Stomach (tissue), 9 donors: Measurements from ENCODE around the gene FOXA1. TPM values are rescaled to one million over a fixed set of nuclear protein-coding genes. Genes with fewer than 3 reads are reported as not detected.
A peak's percentile ranks its signal among the peaks of the same experiment; 100 is the strongest.

Experiments
- DNase-seq, 2 donors: peaks; one replicate each; pipeline versions ENCODE4 v3.0.0 to v3.0.0-alpha.2; 2013 to 2019
- H3K27ac ChIP-seq, 5 donors: fragments of 200-600 bp in 4 of 5; sonication (generic) in 4 of 5; one replicate each; pipeline ENCODE4 v1.5.1; 2013 to 2019; ENCODE audit warnings: mild to moderate bottlenecking in 1 of 5, moderate library complexity in 1 of 5
- H3K27me3 ChIP-seq, 3 donors: fragments of 200-600 bp; sonication (generic); one replicate each; pipeline ENCODE4 v1.5.1; 2017 to 2019; ENCODE audit warnings: mixed run types in 1 of 3
- H3K36me3 ChIP-seq, 4 donors: fragments of 200-600 bp; sonication (generic); 1 replicate in 3 of 4; 2 replicates in 1 of 4; pipeline ENCODE4 v1.5.1; 2016 to 2019
- H3K4me1 ChIP-seq, 4 donors: fragments of 200-600 bp; sonication (generic); one replicate each; pipeline ENCODE4 v1.5.1; 2016 to 2019
- H3K4me3 ChIP-seq, 4 donors: fragments of 200-600 bp; sonication (generic) in 3 of 4; one replicate each; pipeline ENCODE4 v1.5.1; 2016 to 2019; ENCODE audit warnings: mild to moderate bottlenecking in 1 of 4
- H3K9me3 ChIP-seq, 4 donors: fragments of 200-600 bp; sonication (generic); one replicate each; pipeline ENCODE4 v1.5.1; 2016 to 2019
- EP300 ChIP-seq: sonication (generic); formaldehyde crosslinking; IDR thresholded peaks from one replicate; pipeline ENCODE4 v1.6.1; 2017; ENCODE audit warnings: antibody characterized with exemption
- POLR2A ChIP-seq, 4 donors: fragments of 450-650 bp; IDR thresholded peaks; one replicate each; pipeline ENCODE4 v1.6.1; 2016; ENCODE audit warnings: antibody characterized with exemption in 4 of 4, control low read depth in 2 of 4, mild to moderate bottlenecking in 1 of 4, moderate library complexity in 1 of 4
- POLR2AphosphoS5 ChIP-seq, 3 donors: sonication (generic); formaldehyde crosslinking; IDR thresholded peaks; one replicate each; pipeline ENCODE4 v1.6.1; 2016; ENCODE audit warnings: antibody characterized with exemption in 3 of 3
- WGBS, 5 donors: extraction: QIAGEN DNeasy Blood & Tissue Kit in 3 of 5; methylation state at CpG; one replicate each; pipeline versions ENCODE4 v1.1.5 to v1.1.7; 2013 to 2018; 5-methylcytosine and 5-hydroxymethylcytosine counted together
- intact Hi-C: fragments of 100-400 bp; cut with DNase I; formaldehyde crosslinking; loops from one replicate; pipeline ENCODE4 v1.15.1; 2023; ENCODE audit warnings: low total_unique reads
- polyA plus RNA-seq, 3 donors: library from polyadenylated mRNA; stranded (reverse); fragments of 200-250 nt; gene quantifications; one replicate each; pipeline ENCODE4 v1.2.3, GENCODE V29; 2013
- total RNA-seq, 5 donors: library from RNA; depleted of rRNA; stranded (reverse); fragments of >200 nt; gene quantifications; one replicate each; pipeline versions ENCODE4 v1.1.0 to v1.2.3, GENCODE V29; 2014 to 2016
- TF ChIP-seq, protein P1 (sequence below), 7 experiments: fragments of 450-650 bp in 4 of 7; fragments of 200-600 bp in 3 of 7; sonication (generic) in 3 of 7; IDR thresholded peaks; one replicate each; pipeline ENCODE4 v1.5.1; 2016 to 2019; ENCODE audit warnings: antibody characterized with exemption in 7 of 7, control low read depth in 2 of 7, mild to moderate bottlenecking in 1 of 7
- donor health status: healthy with polysubstance abuse.
- donor health status: Bipolar disorder and iron deficiency.
- donor health status: healthy.

The FOXA1 gene
- total and polyA plus RNA-seq, 8 donors, result 0.58 to 147 (median 26.9) TPM

DNA sequence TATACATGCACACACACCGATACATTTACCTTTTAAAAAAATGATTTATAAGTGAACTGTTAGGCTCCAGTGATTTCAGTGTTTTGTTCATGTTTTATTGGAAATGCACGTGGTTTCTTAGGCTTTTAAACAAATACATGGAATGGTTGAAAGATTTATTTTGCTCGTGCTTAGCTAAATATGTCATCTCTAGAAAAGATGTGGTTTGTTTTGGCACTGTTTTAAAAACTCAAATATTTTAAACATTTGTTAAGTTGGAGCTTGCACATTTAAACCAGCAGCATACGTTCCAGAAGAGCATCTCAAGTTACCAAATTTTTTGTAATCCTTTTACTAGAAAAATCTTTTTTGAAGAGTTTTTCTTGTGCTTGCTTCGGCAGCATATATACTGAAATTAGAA lies 44.5 kb downstream of the FOXA1 start:
- WGBS, 5 donors, result 36 to 42% (median 41%) methylated on average over 5 of the region's 5 CpGs
- Histone ChIP-seq H3K4me1 (peaks cover 0 to 18% (median 6%) of the 10 kb centered on the region in 4 donors), H3K4me3 (no peak overlapping the region), H3K27me3 (no peaks in the 10 kb centered on the region), H3K36me3 (no peaks in the 10 kb centered on the region), H3K9me3 (peaks cover 0 to 13% (median 0%) of the 10 kb centered on the region in 4 donors), H3K27ac (no peak overlapping the region)
- intact Hi-C loops, result no loop called here
- no peak for DNase-seq
- TF ChIP-seq EP300, result no peak
- TF ChIP-seq, protein P1, sequence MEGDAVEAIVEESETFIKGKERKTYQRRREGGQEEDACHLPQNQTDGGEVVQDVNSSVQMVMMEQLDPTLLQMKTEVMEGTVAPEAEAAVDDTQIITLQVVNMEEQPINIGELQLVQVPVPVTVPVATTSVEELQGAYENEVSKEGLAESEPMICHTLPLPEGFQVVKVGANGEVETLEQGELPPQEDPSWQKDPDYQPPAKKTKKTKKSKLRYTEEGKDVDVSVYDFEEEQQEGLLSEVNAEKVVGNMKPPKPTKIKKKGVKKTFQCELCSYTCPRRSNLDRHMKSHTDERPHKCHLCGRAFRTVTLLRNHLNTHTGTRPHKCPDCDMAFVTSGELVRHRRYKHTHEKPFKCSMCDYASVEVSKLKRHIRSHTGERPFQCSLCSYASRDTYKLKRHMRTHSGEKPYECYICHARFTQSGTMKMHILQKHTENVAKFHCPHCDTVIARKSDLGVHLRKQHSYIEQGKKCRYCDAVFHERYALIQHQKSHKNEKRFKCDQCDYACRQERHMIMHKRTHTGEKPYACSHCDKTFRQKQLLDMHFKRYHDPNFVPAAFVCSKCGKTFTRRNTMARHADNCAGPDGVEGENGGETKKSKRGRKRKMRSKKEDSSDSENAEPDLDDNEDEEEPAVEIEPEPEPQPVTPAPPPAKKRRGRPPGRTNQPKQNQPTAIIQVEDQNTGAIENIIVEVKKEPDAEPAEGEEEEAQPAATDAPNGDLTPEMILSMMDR (IDR thresholded peaks at IDR 0.05), result no peak
- no peak for TF ChIP-seq POLR2A (IDR thresholded peaks at IDR 0.05)
- no peak for TF ChIP-seq POLR2AphosphoS5 (IDR thresholded peaks at IDR 0.05)

DNA sequence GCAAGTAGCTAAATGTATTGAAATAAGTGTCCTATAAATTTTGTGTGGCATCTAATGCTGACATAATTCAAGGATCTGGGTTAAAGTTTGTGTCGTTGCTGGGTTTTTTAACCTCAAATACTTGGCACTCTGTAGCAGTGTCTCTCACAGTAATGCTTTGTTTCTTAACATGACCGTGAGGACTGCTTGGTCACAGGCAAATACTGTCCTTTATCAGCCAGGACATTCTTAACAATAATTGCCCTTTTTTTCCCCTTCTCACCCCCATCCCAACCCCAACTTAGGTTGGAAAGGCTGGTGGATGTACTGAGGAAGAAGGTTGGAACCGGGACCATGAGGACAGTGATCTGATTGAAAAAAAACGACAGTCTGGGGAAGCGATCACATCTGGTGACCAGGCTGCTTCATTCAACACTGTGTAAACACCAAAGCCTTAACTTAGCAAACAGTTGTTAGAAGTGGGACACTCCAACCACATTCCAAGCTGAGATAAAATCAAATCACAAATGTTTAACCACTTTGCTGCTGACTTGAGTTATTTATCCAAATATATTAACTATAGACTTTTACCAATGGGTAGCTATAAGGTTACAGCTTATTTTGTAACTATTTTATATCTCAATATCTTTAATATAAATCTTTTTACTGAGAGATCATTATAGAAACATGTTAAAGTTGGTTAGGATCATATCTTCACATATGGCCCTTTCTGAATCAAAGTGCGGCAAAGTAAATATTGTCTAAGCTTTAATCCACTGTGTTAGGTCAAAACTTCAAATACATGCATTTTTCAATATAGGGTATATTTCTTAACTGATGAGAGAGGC lies 48.2 kb downstream of the FOXA1 start:
- Histone ChIP-seq H3K4me1 (peaks cover 0 to 18% (median 6%) of the 10 kb centered on the region in 4 donors), H3K27me3 (no peaks in the 10 kb centered on the region), H3K36me3 (no peaks in the 10 kb centered on the region), H3K9me3 (no peaks in the 10 kb centered on the region), H3K27ac (peak overlapping the region in 1 of 5 donors; percentile 22), H3K4me3 (no peak overlapping the region)
- DNase-seq, result peak in 1 of 2 donors; percentile 50
- WGBS, 5 donors, result 16 to 36% (median 25%) methylated on average over 6 of the region's 6 CpGs
- intact Hi-C loops, result no loop called here
- no peak for TF ChIP-seq EP300
- TF ChIP-seq POLR2A (IDR thresholded peaks at IDR 0.05), result no peak
- no peak for TF ChIP-seq POLR2AphosphoS5 (IDR thresholded peaks at IDR 0.05)
- TF ChIP-seq, protein P1 (IDR thresholded peaks at IDR 0.05), result no peak

DNA sequence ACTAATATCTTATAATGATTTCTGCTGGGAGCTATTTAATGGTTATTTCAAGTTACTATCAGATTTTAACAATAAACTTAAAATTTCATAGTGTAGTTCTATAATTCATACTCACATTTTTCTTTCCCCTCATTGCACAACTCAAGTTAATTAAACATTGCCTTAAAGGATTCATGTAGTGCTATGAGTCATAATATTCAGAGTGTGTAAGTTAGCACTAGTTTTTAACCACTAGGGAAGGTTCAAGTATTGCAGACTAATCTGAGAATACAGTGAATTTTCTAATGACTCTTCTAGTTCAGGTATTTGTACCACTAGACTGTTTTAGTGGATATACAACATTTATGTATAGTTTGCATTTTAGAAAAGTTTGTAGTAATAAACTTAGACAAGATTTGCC lies 49.9 kb downstream of the FOXA1 start:
- Histone ChIP-seq H3K27ac (no peak overlapping the region), H3K36me3 (no peaks in the 10 kb centered on the region), H3K4me3 (no peak overlapping the region), H3K9me3 (no peaks in the 10 kb centered on the region), H3K4me1 (peaks cover 0 to 18% (median 6%) of the 10 kb centered on the region in 4 donors), H3K27me3 (no peaks in the 10 kb centered on the region)
- no peak for DNase-seq
- no peak for TF ChIP-seq EP300
- TF ChIP-seq, protein P1 (IDR thresholded peaks at IDR 0.05), result no peak
- no peak for TF ChIP-seq POLR2AphosphoS5 (IDR thresholded peaks at IDR 0.05)
- TF ChIP-seq POLR2A (IDR thresholded peaks at IDR 0.05), result no peak
- intact Hi-C loops, result no loop called here

DNA sequence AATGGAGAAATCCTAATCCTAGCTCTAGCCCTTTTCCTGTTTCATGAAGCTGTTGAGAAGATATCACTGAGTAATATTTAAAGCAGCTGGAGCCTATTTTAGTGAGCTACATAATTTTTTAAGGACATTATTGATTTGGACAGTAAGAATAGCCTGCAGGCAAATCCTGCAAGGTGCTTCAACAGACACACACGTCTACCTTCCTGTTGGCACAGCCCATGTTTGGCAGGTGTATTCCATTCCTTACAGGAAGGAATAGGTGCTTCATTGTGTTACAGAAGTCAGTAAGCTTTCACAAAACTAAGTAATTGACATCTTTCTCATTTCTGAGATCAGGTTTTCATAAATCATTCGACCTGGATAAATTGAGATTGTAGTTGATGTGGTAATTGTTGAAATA lies 50.6 kb downstream of the FOXA1 start:
- Histone ChIP-seq H3K36me3 (no peaks in the 10 kb centered on the region), H3K9me3 (no peaks in the 10 kb centered on the region), H3K27ac (no peak overlapping the region), H3K4me1 (peaks cover 0 to 18% (median 6%) of the 10 kb centered on the region in 4 donors), H3K4me3 (no peak overlapping the region), H3K27me3 (no peaks in the 10 kb centered on the region)
- intact Hi-C loops, result no loop called here
- DNase-seq, result peak in 1 of 2 donors; percentile 35
- TF ChIP-seq POLR2AphosphoS5 (IDR thresholded peaks at IDR 0.05), result no peak
- no peak for TF ChIP-seq POLR2A (IDR thresholded peaks at IDR 0.05)
- TF ChIP-seq, protein P1 (IDR thresholded peaks at IDR 0.05), result no peak
- TF ChIP-seq EP300, result no peak
- WGBS, 5 donors, result 21 to 51% (median 34%) methylated on average over 2 of the region's 2 CpGs
